WTC11 (cell line): ENCODE data around the gene HDGFL2. TPM values are rescaled to one million over a fixed set of nuclear protein-coding genes. Genes with fewer than 3 reads are reported as not detected.

ENCODE experiments used
- ATAC-seq: fragments of 200-7000 bp; cut with Tn5 transposase; 2 replicates; pipeline ENCODE4 v1.10.0; 2021; ENCODE audit warnings: mild to moderate bottlenecking, moderate library complexity
- CTCF ChIA-PET: fragments of 300-600 bp; sonication (Branson Sonifier 250); formaldehyde crosslinking; loops from one replicate; lab custom pipeline; 2021; ENCODE audit warnings: antibody characterized with exemption; lab: Charles Lee
- POLR2A ChIA-PET: fragments of 350-600 bp; sonication (Branson Sonifier 250); formaldehyde crosslinking; loops from one replicate; lab custom pipeline; 2021; ENCODE audit warnings: antibody characterized with exemption; lab: Charles Lee
- DNase-seq: peaks from one replicate; pipeline ENCODE4 v3.0.0; 2021; ENCODE audit warnings: low spot score
- H3K27ac Mint-ChIP-seq: 2 replicates; pipeline ENCODE4 v1.8.0; 2021; ENCODE audit warnings: mixed read lengths
- H3K27me3 Mint-ChIP-seq: 2 replicates; pipeline ENCODE4 v1.8.0; 2021; ENCODE audit warnings: low read depth, mild to moderate bottlenecking, moderate library complexity, mixed read lengths
- H3K36me3 Mint-ChIP-seq: 2 replicates; pipeline ENCODE4 v1.8.0; 2021; ENCODE audit warnings: mixed read lengths
- H3K4me1 Mint-ChIP-seq: 2 replicates; pipeline ENCODE4 v1.8.0; 2022; ENCODE audit warnings: mixed read lengths
- H3K4me3 Mint-ChIP-seq: 2 replicates; pipeline ENCODE4 v1.8.0; 2021; ENCODE audit warnings: mild to moderate bottlenecking, moderate library complexity, mixed read lengths
- H3K9me3 Mint-ChIP-seq: 2 replicates; pipeline ENCODE4 v1.8.0; 2021; ENCODE audit warnings: mixed read lengths
- AR ChIP-seq: fragments of 250-450 bp; sonication (Bioruptor Pico); IDR thresholded peaks from 2 replicates; pipeline ENCODE4 v1.9.0; 2021; ENCODE audit warnings: mild to moderate bottlenecking
- ATF1 ChIP-seq: sonication (generic); formaldehyde crosslinking; IDR thresholded peaks from 2 replicates; pipeline ENCODE4 v1.8.1; 2023; ENCODE audit warnings: mild to moderate bottlenecking, moderate library complexity, missing genetic modification reagents
- CREB1 ChIP-seq: sonication (generic); formaldehyde crosslinking; IDR thresholded peaks from 2 replicates; pipeline ENCODE4 v1.8.0; 2023; ENCODE audit warnings: mild to moderate bottlenecking, missing genetic modification reagents
- CREM ChIP-seq: sonication (generic); formaldehyde crosslinking; IDR thresholded peaks from 2 replicates; pipeline ENCODE4 v1.8.1; 2022; ENCODE audit warnings: mild to moderate bottlenecking, missing genetic modification reagents, moderate library complexity
- E2F4 ChIP-seq: sonication (generic); formaldehyde crosslinking; IDR thresholded peaks from 2 replicates; pipeline ENCODE4 v1.8.1; 2022; ENCODE audit warnings: low read depth, mild to moderate bottlenecking, moderate library complexity, missing genetic modification reagents, borderline replicate concordance
- ETV6 ChIP-seq: sonication (generic); formaldehyde crosslinking; IDR thresholded peaks from 2 replicates; pipeline ENCODE4 v1.8.1; 2022; ENCODE audit warnings: mild to moderate bottlenecking, missing genetic modification reagents
- FOXP1 ChIP-seq: sonication (generic); formaldehyde crosslinking; IDR thresholded peaks from 2 replicates; pipeline ENCODE4 v1.8.0; 2022; ENCODE audit warnings: missing genetic modification reagents, mild to moderate bottlenecking, moderate library complexity, borderline replicate concordance
- FOXP4 ChIP-seq: sonication (generic); formaldehyde crosslinking; IDR thresholded peaks from 2 replicates; pipeline ENCODE4 v1.8.0; 2022; ENCODE audit warnings: mild to moderate bottlenecking, missing genetic modification reagents
- MLX ChIP-seq: sonication (generic); formaldehyde crosslinking; IDR thresholded peaks from 2 replicates; pipeline ENCODE4 v1.8.1; 2023; ENCODE audit warnings: mild to moderate bottlenecking, missing genetic modification reagents, moderate library complexity
- MYBL2 ChIP-seq: sonication (generic); formaldehyde crosslinking; IDR thresholded peaks from 2 replicates; pipeline ENCODE4 v1.8.1; 2023; ENCODE audit warnings: mild to moderate bottlenecking, moderate library complexity, missing genetic modification reagents
- NFATC4 ChIP-seq: fragments of 250-450 bp; sonication (Bioruptor Pico); IDR thresholded peaks from 2 replicates; pipeline ENCODE4 v1.9.0; 2021; ENCODE audit warnings: mild to moderate bottlenecking
- NFYB ChIP-seq: sonication (generic); formaldehyde crosslinking; conservative IDR thresholded peaks from 2 replicates; pipeline ENCODE4 v1.8.0; 2022; ENCODE audit warnings: low read depth, missing genetic modification reagents
- NR2C2 ChIP-seq: sonication (generic); formaldehyde crosslinking; IDR thresholded peaks from 2 replicates; pipeline ENCODE4 v1.8.0; 2022; ENCODE audit warnings: mild to moderate bottlenecking, missing genetic modification reagents
- SP1 ChIP-seq: sonication (generic); formaldehyde crosslinking; conservative IDR thresholded peaks from 2 replicates; pipeline ENCODE4 v1.8.1; 2022; ENCODE audit warnings: missing genetic modification reagents
- TEAD1 ChIP-seq: sonication (generic); formaldehyde crosslinking; IDR thresholded peaks from 2 replicates; pipeline ENCODE4 v1.8.0; 2022; ENCODE audit warnings: mild to moderate bottlenecking, missing genetic modification reagents
- ZNF121 ChIP-seq: sonication (generic); formaldehyde crosslinking; IDR thresholded peaks from 2 replicates; pipeline ENCODE4 v1.8.0; 2023; ENCODE audit warnings: missing genetic modification reagents
- ZNF232 ChIP-seq: sonication (generic); formaldehyde crosslinking; IDR thresholded peaks from 2 replicates; pipeline ENCODE4 v1.8.0; 2022; ENCODE audit warnings: mild to moderate bottlenecking, missing genetic modification reagents
- ZNF263 ChIP-seq: sonication (generic); formaldehyde crosslinking; IDR thresholded peaks from 2 replicates; pipeline ENCODE4 v1.8.1; 2022; ENCODE audit warnings: low read depth, mild to moderate bottlenecking, moderate library complexity, missing genetic modification reagents
- ZNF317 ChIP-seq: sonication (generic); formaldehyde crosslinking; IDR thresholded peaks from 2 replicates; pipeline ENCODE4 v1.8.1; 2023; ENCODE audit warnings: low read depth, mild to moderate bottlenecking, moderate library complexity, missing genetic modification reagents, borderline replicate concordance
- ZNF416 ChIP-seq: fragments of 250-450 bp; sonication (Bioruptor Pico); IDR thresholded peaks from 2 replicates; pipeline ENCODE4 v1.9.0; 2021; ENCODE audit warnings: mild to moderate bottlenecking, inconsistent platforms
- total RNA-seq: library from RNA; stranded (reverse); gene quantifications from 3 replicates; pipeline ENCODE4 v1.2.3, GENCODE V29; 2021
- TF ChIP-seq, protein P1 (sequence below): sonication (generic); formaldehyde crosslinking; IDR thresholded peaks from 2 replicates; pipeline ENCODE4 v1.8.1; 2023; ENCODE audit warnings: mild to moderate bottlenecking, missing genetic modification reagents
- TF ChIP-seq, protein P2 (sequence below): sonication (generic); formaldehyde crosslinking; IDR thresholded peaks from 2 replicates; pipeline ENCODE4 v1.8.1; 2023; ENCODE audit warnings: mild to moderate bottlenecking, missing genetic modification reagents, moderate library complexity
- TF ChIP-seq, protein P3 (sequence below): sonication (generic); formaldehyde crosslinking; IDR thresholded peaks from 2 replicates; pipeline ENCODE4 v1.8.0; 2022; ENCODE audit warnings: mild to moderate bottlenecking, missing genetic modification reagents

The HDGFL2 gene
- total RNA-seq, 1 experiment from 2014 or later: 115 TPM

- H3K4me1 Mint-ChIP-seq: peaks cover 3% of the 10 kb centered on the region; the same call in 1 of the 2 replicates
- ChIA-PET CTCF (interaction anchor here (0.5 to 11.1 kb wide), 30 partner anchors 10 to 359 kb away, joined by 3 to 285 read pairs (median 4); partner anchors contain the start of genes CHAF1A, FEM1A, HDGFL2 and PLIN4), POLR2A (interaction anchor here (0.5 to 1.8 kb wide), 5 partner anchors 10 to 114 kb away, joined by 3 to 9 read pairs (median 4); partner anchors contain the start of gene HDGFL2)
- H3K36me3 Mint-ChIP-seq: no peaks in the 10 kb centered on the region
- H3K27ac Mint-ChIP-seq: no peak within 1 kb of the TSS
- DNase-seq (peak; percentile 97), ATAC-seq (peak; percentile 93)
- TF ChIP-seq, protein P1, sequence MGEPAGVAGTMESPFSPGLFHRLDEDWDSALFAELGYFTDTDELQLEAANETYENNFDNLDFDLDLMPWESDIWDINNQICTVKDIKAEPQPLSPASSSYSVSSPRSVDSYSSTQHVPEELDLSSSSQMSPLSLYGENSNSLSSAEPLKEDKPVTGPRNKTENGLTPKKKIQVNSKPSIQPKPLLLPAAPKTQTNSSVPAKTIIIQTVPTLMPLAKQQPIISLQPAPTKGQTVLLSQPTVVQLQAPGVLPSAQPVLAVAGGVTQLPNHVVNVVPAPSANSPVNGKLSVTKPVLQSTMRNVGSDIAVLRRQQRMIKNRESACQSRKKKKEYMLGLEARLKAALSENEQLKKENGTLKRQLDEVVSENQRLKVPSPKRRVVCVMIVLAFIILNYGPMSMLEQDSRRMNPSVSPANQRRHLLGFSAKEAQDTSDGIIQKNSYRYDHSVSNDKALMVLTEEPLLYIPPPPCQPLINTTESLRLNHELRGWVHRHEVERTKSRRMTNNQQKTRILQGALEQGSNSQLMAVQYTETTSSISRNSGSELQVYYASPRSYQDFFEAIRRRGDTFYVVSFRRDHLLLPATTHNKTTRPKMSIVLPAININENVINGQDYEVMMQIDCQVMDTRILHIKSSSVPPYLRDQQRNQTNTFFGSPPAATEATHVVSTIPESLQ: no peak
- TF ChIP-seq SP1 (CRISPR knock-in tag): peak; percentile 70; the same call in 1 of the 2 replicates
- TF ChIP-seq MYBL2: no peak
- peak; percentile 3; the same call in 1 of the 2 replicates for TF ChIP-seq NFATC4 (CRISPR knock-in tag)
- TF ChIP-seq, protein P2, sequence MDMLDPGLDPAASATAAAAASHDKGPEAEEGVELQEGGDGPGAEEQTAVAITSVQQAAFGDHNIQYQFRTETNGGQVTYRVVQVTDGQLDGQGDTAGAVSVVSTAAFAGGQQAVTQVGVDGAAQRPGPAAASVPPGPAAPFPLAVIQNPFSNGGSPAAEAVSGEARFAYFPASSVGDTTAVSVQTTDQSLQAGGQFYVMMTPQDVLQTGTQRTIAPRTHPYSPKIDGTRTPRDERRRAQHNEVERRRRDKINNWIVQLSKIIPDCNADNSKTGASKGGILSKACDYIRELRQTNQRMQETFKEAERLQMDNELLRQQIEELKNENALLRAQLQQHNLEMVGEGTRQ (CRISPR knock-in tag): peak; percentile 36; the same call in 1 of the 2 replicates
- TF ChIP-seq MLX (CRISPR knock-in tag): no peak
- TF ChIP-seq ZNF121 (CRISPR knock-in tag): 0 out of 2 replicates have a peak, but pooled peaks have one; percentile 33
- TF ChIP-seq FOXP4 (CRISPR knock-in tag): no peak
- TF ChIP-seq NFYB (CRISPR knock-in tag): peak; percentile 69
- no peak for TF ChIP-seq ZNF232 (CRISPR knock-in tag)
- H3K4me3 Mint-ChIP-seq: peak within 1 kb of the TSS; percentile 53
- H3K9me3 Mint-ChIP-seq: no peaks in the 10 kb centered on the region
- peaks cover 60% of the 10 kb centered on the region for H3K27me3 Mint-ChIP-seq
Observed at GRCh38 chr19:4534836-4535658, 63.0 kb downstream of the HDGFL2 start, which contains the start of gene PLIN5. PLIN5 (minus strand) TSS chr19:4535224; CDS start chr19:4534074, 1,150 bp downstream.

GRCh38 chr19:4536798-4537197, 64.7 kb downstream of the HDGFL2 start:
- no peak for ATAC-seq
- H3K9me3 Mint-ChIP-seq: peaks cover 4% of the 10 kb centered on the region
- no peak overlapping the region for H3K27ac Mint-ChIP-seq
- POLR2A ChIA-PET: no interaction called here
- peaks cover 3% of the 10 kb centered on the region; the same call in 1 of the 2 replicates for H3K36me3 Mint-ChIP-seq
- H3K27me3 Mint-ChIP-seq: peaks cover 54% of the 10 kb centered on the region
- DNase-seq: no peak
- CTCF ChIA-PET: interaction anchor here (1.0 to 11.1 kb wide), 4 partner anchors 11 to 100 kb away, joined by 3 to 285 read pairs (median 10); no protein-coding TSS in a partner anchor
- H3K4me3 Mint-ChIP-seq: no peak overlapping the region
- H3K4me1 Mint-ChIP-seq: peaks cover 4% of the 10 kb centered on the region; the same call in 1 of the 2 replicates
- no peak for TF ChIP-seq NR2C2 (CRISPR knock-in tag)
- no peak for TF ChIP-seq CREB1
- no peak for TF ChIP-seq CREM (CRISPR knock-in tag)
- no peak for TF ChIP-seq FOXP1
- no peak for TF ChIP-seq TEAD1 (CRISPR knock-in tag)
- no peak for TF ChIP-seq ZNF416 (CRISPR knock-in tag)
- TF ChIP-seq ZNF263 (CRISPR knock-in tag): no peak
- no peak for TF ChIP-seq E2F4 (CRISPR knock-in tag)
- TF ChIP-seq AR (CRISPR knock-in tag): no peak
- TF ChIP-seq, protein P3, sequence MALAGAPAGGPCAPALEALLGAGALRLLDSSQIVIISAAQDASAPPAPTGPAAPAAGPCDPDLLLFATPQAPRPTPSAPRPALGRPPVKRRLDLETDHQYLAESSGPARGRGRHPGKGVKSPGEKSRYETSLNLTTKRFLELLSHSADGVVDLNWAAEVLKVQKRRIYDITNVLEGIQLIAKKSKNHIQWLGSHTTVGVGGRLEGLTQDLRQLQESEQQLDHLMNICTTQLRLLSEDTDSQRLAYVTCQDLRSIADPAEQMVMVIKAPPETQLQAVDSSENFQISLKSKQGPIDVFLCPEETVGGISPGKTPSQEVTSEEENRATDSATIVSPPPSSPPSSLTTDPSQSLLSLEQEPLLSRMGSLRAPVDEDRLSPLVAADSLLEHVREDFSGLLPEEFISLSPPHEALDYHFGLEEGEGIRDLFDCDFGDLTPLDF (CRISPR knock-in tag): no peak
- TF ChIP-seq ATF1 (CRISPR knock-in tag): no peak
- TF ChIP-seq ZNF232 (CRISPR knock-in tag): no peak
- TF ChIP-seq ETV6: no peak
- no peak for TF ChIP-seq ZNF317 (CRISPR knock-in tag)
